Transverse colon (tissue), 3 donors: ENCODE data around the gene TBC1D8.

ENCODE experiments used
- CTCF ChIP-seq, 5 experiments: fragments of 200-600 bp in 3 of 5; fragments of 450-650 bp in 2 of 5; sonication (generic) in 3 of 5; IDR thresholded peaks; 1 replicate in 2 of 5; 2 replicates in 3 of 5; pipeline ENCODE4 v1.5.1; 2016 to 2017; ENCODE audit warnings: antibody characterized with exemption in 5 of 5, inconsistent platforms in 3 of 5, mild to moderate bottlenecking in 2 of 5, moderate library complexity in 1 of 5
- POLR2A ChIP-seq: fragments of 450-650 bp; IDR thresholded peaks from one replicate; pipeline ENCODE4 v1.6.1; 2016; ENCODE audit warnings: antibody characterized with exemption, mild to moderate bottlenecking, moderate library complexity

DNA sequence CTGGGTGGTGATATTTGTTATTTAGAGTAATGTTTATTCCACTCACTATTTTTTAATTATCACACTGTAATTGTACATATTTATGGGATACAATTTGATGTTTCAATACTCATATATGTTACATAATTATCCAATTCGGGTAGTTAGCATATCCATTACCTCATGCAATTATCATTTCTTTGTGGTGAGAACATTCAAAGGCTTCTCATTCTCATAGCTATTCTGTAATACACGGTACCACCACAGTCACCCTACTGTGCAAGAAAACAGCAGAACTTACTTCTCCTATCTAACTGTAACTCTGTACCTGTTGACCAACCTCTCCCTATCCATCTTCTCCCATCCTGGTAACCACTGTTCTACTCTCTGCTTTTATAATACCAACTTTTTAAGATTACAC, 4.6 kb downstream of the TBC1D8 start:
- TF ChIP-seq POLR2A (no peak), CTCF (IDR thresholded peaks at IDR 0.05) (no peak)
